ENCODE data around the gene CHPF2. TPM values are rescaled to one million over a fixed set of nuclear protein-coding genes. Genes with fewer than 3 reads are reported as not detected.

The CHPF2 gene
- total RNA-seq, 2 experiments from 2014 or later, result 46.1 to 46.8 TPM

DNA sequence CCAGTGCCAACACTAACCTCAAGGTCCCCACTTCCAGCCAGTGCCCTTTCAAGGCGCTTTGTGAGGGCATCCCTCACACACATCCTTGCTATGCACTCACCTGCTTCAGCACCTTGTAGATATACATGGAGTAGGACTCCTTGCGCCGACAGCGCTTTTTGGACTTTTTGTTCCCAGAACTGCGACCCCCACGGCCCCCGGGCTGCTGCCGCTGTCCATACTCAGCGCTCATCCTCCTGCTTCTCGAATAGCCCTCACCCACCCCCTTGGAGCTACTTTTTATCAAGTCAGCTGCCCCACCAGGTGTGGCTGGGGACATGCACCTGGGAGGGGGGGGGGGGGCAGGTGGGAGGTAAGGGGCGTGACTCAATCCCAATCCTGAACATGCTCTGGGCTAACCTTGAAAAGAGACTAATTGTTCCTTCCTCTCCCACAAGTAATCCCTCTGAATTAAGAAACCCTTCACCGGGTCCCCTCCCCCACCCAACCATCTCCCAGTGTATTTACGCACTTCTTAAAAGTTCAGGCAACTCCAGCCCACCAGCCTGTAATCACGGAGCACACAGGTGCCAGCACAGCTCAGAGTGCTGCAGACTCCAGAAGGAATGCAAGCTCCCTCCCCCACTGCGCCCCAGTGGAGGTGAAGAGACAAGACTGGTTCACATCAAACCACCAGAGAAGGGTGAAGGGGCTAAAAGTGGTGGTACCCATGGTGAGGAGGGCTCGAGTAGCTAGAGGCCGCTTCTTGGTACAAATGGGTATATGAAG lies 22.0 kb upstream of the CHPF2 start, which contains the start of gene H2BK1:
H2BK1 (minus strand) TSS at position 402 of the 768 bp plus-strand sequence; CDS start at position 232, 170 bp downstream.
- H3K27me3 Mint-ChIP-seq, result peaks cover 3% of the 10 kb centered on the region
- CTCF ChIA-PET, result no interaction called here
- no peak within 1 kb of the TSS for H3K27ac Mint-ChIP-seq
- ATAC-seq, result no peak
- H3K4me1 Mint-ChIP-seq, result peaks cover 24% of the 10 kb centered on the region
- no peak for DNase-seq
- H3K36me3 Mint-ChIP-seq, result peaks cover 12% of the 10 kb centered on the region
- H3K4me3 Mint-ChIP-seq, result no peak within 1 kb of the TSS
- H3K9me3 Mint-ChIP-seq (ENCODE audit: low read depth), result no peaks in the 10 kb centered on the region

DNA sequence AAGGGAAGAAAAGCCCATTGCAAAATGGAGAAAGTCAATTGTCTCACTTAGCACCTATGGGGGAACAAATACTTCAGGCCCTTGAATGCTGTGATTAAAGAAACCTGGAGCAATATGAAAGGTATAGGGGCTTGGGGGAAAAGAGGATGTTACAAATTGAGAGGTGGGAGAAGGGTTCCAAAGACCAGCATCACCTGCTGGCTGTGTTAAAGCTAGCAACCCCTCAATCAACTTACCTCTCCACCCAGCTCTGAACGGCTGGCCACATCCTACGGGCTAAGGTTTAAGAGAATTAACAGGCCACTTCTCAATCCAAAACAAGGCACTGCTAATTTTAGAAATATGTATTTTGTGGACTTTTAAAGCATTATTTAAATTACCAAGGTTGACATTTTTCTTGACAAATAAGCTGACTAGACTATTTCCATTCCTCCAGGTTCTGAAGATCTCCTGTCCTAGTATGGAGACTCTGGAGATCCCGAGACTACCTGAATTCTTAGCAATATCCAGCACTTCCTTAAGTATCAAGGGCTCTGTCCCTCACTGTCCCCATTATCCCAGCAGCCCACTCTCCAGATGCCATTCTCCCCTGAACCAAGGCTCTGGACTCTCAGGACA lies 21.0 kb upstream of the CHPF2 start:
- H3K9me3 Mint-ChIP-seq (ENCODE audit: low read depth), result no peaks in the 10 kb centered on the region
- peaks cover 17% of the 10 kb centered on the region for H3K36me3 Mint-ChIP-seq
- peaks cover 20% of the 10 kb centered on the region for H3K4me1 Mint-ChIP-seq
- CTCF ChIA-PET, result interaction anchor here (1.5 kb wide), 1 partner anchor 32 kb away, joined by 5 read pairs; no protein-coding TSS in a partner anchor
- peaks cover 3% of the 10 kb centered on the region for H3K27me3 Mint-ChIP-seq
- ATAC-seq (no peak), DNase-seq (no peak)
- H3K4me3 Mint-ChIP-seq, result no peak overlapping the region
- H3K27ac Mint-ChIP-seq, result no peak overlapping the region

DNA sequence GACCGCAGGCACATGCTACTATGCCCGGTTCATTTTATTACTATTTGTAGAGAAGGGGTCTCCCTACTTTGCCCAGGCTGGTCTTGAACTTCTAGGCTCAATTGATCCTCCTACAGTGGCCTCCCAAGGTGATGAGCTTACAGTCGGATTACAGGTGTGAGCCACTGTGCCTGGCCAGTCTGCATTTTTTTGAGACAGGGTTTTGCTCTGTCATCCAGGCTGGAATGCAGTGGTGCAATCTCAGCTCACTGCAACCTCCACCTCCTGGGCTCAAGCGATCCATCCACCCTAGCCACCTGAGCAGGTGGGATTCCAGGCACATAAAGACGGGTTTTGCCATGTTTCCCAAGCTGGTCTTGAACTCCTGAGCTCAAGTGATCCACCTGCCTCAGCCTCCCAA lies 19.7 kb upstream of the CHPF2 start:
- peaks cover 8% of the 10 kb centered on the region for H3K4me1 Mint-ChIP-seq
- no peak overlapping the region for H3K4me3 Mint-ChIP-seq
- CTCF ChIA-PET, result interaction anchor here (1.5 kb wide), 1 partner anchor 31 kb away, joined by 5 read pairs; no protein-coding TSS in a partner anchor
- no peaks in the 10 kb centered on the region for H3K9me3 Mint-ChIP-seq (ENCODE audit: low read depth)
- ATAC-seq (no peak), DNase-seq (no peak)
- no peaks in the 10 kb centered on the region for H3K27me3 Mint-ChIP-seq
- peaks cover 18% of the 10 kb centered on the region for H3K36me3 Mint-ChIP-seq
- H3K27ac Mint-ChIP-seq, result no peak overlapping the region

DNA sequence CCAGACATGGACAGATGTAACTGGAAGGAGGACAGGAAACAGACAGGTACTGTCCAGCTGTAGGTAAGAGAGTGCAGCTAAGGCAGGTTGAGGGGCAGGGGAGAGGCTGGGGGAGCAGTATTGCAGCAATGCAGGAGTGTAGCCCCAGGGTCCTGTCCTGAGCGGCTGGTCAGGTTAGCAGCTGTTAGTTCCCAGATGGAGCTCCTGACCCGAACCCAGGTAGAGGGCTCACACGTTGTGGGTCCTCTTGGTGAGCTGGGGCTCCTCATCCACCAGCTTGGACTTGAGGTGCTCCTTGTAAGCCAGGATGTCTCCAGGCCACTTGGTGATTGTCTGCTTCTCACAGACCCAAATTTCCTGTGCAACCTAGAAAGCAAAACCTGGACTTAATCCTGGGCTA lies 18.5 kb upstream of the CHPF2 start:
- H3K27me3 Mint-ChIP-seq, result no peaks in the 10 kb centered on the region
- CTCF ChIA-PET, result no interaction called here
- no peaks in the 10 kb centered on the region for H3K4me1 Mint-ChIP-seq
- H3K27ac Mint-ChIP-seq, result no peak overlapping the region
- H3K36me3 Mint-ChIP-seq, result peaks cover 27% of the 10 kb centered on the region
- no peak overlapping the region for H3K4me3 Mint-ChIP-seq
- H3K9me3 Mint-ChIP-seq (ENCODE audit: low read depth), result no peaks in the 10 kb centered on the region
- DNase-seq (no peak), ATAC-seq (no peak)

DNA sequence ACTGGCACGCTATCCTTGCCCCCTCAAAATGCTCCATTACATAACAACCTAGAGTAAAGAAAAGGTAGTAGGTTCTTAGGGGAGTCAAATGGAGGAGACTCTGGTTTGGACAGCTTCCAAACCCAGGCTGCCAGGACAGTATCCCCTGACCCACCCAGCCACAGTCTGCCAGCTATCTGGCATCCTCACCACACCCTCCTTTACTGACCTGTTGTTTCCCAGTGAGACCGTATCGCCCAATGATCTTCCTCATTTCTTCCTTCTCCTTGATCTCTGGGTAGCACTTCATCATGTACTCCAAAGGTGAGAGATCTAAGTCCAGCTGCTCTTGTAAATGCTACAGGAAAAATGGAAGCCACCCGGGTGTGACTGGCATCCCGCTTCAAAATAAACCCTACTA lies 16.9 kb upstream of the CHPF2 start:
- Mint-ChIP-seq H3K4me1 (no peaks in the 10 kb centered on the region), H3K36me3 (peaks cover 34% of the 10 kb centered on the region), H3K9me3 (ENCODE audit: low read depth) (no peaks in the 10 kb centered on the region), H3K4me3 (no peak overlapping the region), H3K27me3 (no peaks in the 10 kb centered on the region), H3K27ac (no peak overlapping the region)
- CTCF ChIA-PET, result interaction anchor here (1.4 kb wide), 1 partner anchor 47 kb away, joined by 3 read pairs; no protein-coding TSS in a partner anchor
- no peak for DNase-seq
- no peak for ATAC-seq

DNA sequence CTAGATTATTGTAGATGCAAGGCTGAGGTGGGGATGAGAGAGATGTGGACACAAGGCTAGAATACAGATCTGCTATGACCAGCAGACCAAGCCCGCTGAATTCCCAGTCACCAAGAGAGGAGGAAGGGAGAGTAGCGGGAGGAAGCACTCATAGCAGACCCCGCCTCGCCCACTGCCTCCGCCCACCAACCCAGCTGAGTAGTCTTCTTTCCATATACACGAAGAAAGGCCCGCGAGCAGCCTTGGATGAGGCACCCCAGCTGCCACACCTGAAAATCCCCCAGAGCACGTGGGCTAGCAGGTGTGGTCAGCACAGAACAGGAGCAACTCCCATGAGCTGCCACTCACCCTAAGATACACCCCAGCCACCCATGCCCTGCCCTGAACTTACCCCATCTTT lies 14.1 kb upstream of the CHPF2 start:
- no peaks in the 10 kb centered on the region for H3K4me1 Mint-ChIP-seq
- H3K9me3 Mint-ChIP-seq (ENCODE audit: low read depth), result no peaks in the 10 kb centered on the region
- H3K27ac Mint-ChIP-seq, result no peak overlapping the region
- DNase-seq, result no peak
- ATAC-seq, result no peak
- peaks cover 38% of the 10 kb centered on the region for H3K36me3 Mint-ChIP-seq
- CTCF ChIA-PET, result interaction anchor here (1.9 kb wide), 1 partner anchor 26 kb away, joined by 4 read pairs; no protein-coding TSS in a partner anchor
- H3K4me3 Mint-ChIP-seq, result no peak overlapping the region
- no peaks in the 10 kb centered on the region for H3K27me3 Mint-ChIP-seq

DNA sequence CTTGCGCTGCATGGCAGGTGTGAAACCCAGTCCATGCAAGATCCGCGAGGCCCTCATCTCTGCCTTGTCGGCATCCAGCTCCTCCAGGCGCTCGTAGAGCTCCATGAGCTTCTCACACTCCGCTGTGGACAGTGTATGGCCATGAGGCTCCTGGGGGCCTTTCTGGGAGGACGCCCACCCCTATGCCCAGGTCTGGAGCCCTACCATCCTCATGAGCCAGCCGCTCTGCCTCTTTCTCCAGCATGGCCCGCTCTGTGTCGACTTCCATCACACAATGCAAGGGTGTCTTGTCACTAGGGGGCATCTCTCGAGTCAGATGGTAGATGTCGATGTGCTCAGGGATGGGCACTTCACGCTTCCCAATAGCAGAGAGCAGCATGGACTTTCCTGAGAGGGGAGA lies 8.6 kb upstream of the CHPF2 start:
- H3K4me3 Mint-ChIP-seq, result no peak overlapping the region
- DNase-seq (no peak), ATAC-seq (no peak)
- CTCF ChIA-PET, result interaction anchor here (0.6 to 6.2 kb wide), 3 partner anchors 13 to 209 kb away, joined by 3 to 47 read pairs (median 3); no protein-coding TSS in a partner anchor
- peaks cover 28% of the 10 kb centered on the region for H3K4me1 Mint-ChIP-seq
- H3K27ac Mint-ChIP-seq, result no peak overlapping the region
- peaks cover 31% of the 10 kb centered on the region for H3K36me3 Mint-ChIP-seq
- no peaks in the 10 kb centered on the region for H3K9me3 Mint-ChIP-seq (ENCODE audit: low read depth)
- no peaks in the 10 kb centered on the region for H3K27me3 Mint-ChIP-seq

DNA sequence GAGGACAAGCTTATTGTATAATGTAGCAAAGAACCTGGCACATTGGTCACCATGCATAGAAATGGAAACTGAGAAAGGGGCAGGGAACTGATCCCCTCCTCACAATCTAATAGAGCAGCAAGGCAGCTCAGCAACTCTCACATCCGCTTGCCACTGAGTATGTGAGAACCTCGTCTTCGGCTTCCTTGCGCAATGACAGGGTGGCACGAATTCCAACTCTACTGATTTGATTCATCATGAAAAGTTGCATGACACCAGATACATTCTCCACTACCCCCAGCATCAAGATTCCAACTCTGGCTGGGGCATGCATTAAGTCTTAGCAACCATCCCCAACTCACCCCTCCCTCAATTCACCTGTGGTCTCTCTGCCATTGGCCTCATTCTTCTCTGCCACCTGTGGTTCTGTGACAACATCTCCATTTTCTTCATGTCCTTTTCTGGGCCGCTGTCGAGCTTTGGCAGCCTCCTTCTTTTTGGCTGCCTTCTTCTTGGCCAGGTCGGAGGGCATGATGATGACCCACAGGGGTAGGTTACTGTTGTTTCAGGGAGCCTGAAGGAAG lies 6.3 kb upstream of the CHPF2 start:
- CTCF ChIA-PET, result interaction anchor here (1.2 to 6.2 kb wide), 5 partner anchors 18 to 102 kb away, joined by 3 to 47 read pairs (median 4); partner anchors contain the start of gene GBX1
- DNase-seq (no peak), ATAC-seq (no peak)
- H3K27me3 Mint-ChIP-seq, result no peaks in the 10 kb centered on the region
- peaks cover 28% of the 10 kb centered on the region for H3K4me1 Mint-ChIP-seq
- H3K9me3 Mint-ChIP-seq (ENCODE audit: low read depth), result no peaks in the 10 kb centered on the region
- peaks cover 22% of the 10 kb centered on the region for H3K36me3 Mint-ChIP-seq
- H3K27ac Mint-ChIP-seq, result peak overlapping the region; percentile 92
- H3K4me3 Mint-ChIP-seq, result peak overlapping the region; percentile 98

DNA sequence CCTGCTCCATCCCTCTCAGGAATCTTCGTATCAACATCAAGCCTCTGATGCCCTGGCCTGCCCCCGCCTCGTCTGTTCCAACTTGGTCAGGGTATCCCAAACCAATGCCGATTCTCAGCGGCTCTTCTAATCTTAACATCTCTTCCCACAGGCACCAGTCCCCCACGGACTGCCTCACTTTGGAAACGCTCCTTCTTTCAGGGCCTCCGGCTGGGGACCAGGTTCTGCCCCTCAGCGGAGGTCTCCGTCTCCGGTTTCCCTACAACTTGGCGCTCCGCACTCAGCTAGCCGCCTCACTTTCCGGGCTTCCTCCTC lies 5.8 kb upstream of the CHPF2 start:
- Mint-ChIP-seq H3K27me3 (no peaks in the 10 kb centered on the region), H3K36me3 (peaks cover 21% of the 10 kb centered on the region), H3K9me3 (ENCODE audit: low read depth) (no peaks in the 10 kb centered on the region), H3K4me1 (peaks cover 32% of the 10 kb centered on the region), H3K4me3 (peak overlapping the region; percentile 98), H3K27ac (peak overlapping the region; percentile 92)
- no peak for DNase-seq
- CTCF ChIA-PET, result interaction anchor here (1.0 to 6.2 kb wide), 9 partner anchors 17 to 102 kb away, joined by 3 to 47 read pairs (median 4); partner anchors contain the start of gene GBX1
- ATAC-seq, result no peak

DNA sequence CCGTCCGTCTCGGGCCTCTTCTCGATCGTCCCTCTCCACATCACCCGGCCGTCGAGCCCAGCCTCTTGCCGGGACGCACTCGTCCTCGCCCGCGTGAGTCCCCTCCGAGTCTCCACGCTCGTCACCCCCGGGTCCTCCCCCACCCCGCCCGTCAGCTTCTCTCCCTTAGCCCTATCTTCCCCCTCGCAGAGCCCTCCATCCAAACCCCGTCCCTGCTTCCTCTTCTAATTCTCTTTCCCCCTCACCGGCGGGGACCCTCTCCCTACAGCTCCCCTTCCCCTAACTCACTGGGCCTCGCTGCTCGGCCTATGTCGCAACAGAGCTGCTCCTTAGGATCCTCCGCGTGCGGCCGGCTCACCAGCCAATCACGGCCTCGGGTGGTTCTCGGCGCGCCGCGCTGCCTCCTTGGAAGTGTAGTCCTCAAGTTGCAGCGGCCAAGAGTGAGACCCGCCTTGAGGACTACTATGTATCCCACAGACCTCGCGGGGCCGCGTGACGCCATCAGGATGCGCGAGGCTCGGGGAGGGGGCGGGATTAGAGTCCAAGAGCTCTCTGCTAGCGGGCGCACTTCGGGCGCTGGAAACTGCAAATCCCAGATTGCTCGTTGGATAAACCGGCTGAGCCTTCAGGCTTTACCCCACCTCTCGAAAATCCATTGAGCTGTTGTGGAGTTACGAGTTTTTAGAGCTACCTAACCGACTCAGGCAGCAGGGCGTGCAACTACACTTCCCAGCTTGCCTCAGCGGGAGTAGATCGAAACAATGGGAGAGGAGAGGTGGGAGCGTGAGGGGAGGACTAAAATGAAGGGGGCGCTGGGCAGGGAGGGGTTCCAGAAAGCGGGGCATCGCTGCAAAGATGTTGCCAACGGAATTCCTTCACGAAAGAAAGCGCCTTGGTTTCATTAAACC lies 5.2 kb upstream of the CHPF2 start, which contains the start of gene ABCF2:
ABCF2 (minus strand) TSS at position 331 of the 908 bp plus-strand sequence. CDS start 747 bp downstream, outside the sequence.
- Mint-ChIP-seq H3K36me3 (peaks cover 19% of the 10 kb centered on the region), H3K4me3 (peak within 1 kb of the TSS; percentile 98), H3K4me1 (peaks cover 38% of the 10 kb centered on the region), H3K27me3 (no peaks in the 10 kb centered on the region), H3K9me3 (ENCODE audit: low read depth) (no peaks in the 10 kb centered on the region), H3K27ac (peak within 1 kb of the TSS; percentile 92)
- DNase-seq (peak; percentile 99), ATAC-seq (peak; percentile 99)
- CTCF ChIA-PET, result interaction anchor here (0.7 to 6.2 kb wide), 16 partner anchors 17 to 199 kb away, joined by 3 to 47 read pairs (median 4); partner anchors contain the start of genes ABCB8 and GBX1

DNA sequence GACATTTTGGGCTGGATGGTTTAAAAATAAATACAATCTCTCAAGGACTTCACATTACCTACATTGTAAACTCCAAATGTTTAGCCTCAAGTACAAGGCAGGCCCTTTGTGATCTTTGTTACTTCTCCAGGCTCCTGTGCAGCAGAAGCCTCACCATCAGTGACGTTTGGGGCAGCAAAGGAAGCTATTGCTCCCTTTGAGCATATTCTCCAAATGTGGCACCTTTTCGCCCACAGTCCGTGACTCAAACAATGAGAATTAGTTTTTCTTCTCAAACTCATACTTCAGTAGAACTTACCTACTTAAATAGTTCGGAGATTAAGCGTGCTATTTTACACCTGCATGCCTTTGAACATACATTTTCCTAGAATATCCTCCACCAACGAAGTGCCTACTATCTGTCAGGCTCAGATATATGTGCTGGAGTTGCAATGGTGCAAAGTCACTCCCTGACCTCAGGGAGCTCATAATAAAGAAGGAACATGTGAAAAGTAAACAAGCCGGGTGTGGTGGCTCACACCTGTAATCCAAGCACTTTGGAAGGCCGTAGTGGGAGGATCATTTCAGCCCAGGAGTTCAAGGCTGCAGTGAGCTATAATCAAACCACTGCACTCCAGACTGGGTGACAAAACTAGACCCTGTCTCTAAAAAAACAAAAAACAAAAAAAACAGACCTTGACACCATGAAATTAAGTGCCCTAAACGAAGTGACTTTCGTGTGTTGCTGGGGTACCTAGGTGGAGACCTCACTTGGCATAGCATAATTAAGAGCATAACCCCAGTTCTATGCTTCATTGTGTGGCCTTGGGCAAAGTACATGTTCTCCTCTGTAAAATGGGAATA lies 4.0 kb upstream of the CHPF2 start:
- Mint-ChIP-seq H3K4me3 (peak overlapping the region; percentile 98), H3K27ac (peak overlapping the region; percentile 92), H3K4me1 (peaks cover 39% of the 10 kb centered on the region), H3K36me3 (peaks cover 17% of the 10 kb centered on the region), H3K27me3 (no peaks in the 10 kb centered on the region), H3K9me3 (ENCODE audit: low read depth) (no peaks in the 10 kb centered on the region)
- CTCF ChIA-PET, result interaction anchor here (0.7 to 6.2 kb wide), 7 partner anchors 16 to 200 kb away, joined by 3 to 47 read pairs (median 4); partner anchors contain the start of genes ABCB8 and GBX1
- no peak for ATAC-seq
- DNase-seq, result no peak

DNA sequence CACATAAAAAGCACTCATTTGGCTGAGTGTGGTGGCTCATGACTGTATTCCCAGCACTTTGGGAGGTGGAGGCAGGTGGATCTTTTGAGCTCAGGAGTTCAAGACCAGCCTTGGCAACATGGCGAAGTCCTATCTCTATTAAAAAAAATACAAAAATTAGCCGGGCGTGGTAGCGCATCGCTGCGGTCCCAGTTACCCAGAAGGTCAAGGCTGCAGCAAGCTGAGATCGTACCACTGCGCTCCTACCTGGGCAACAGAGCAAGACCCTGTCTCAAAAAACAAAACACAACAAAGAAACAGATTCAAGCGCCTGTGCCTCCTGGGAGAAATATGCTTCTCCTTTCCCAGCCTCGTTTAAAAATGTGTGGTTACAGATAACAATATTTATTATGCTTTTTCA lies 3.0 kb upstream of the CHPF2 start:
- no peak overlapping the region for H3K27ac Mint-ChIP-seq
- DNase-seq (no peak), ATAC-seq (no peak)
- H3K36me3 Mint-ChIP-seq, result peaks cover 14% of the 10 kb centered on the region
- H3K27me3 Mint-ChIP-seq, result no peaks in the 10 kb centered on the region
- no peak overlapping the region for H3K4me3 Mint-ChIP-seq
- H3K4me1 Mint-ChIP-seq, result peaks cover 48% of the 10 kb centered on the region
- CTCF ChIA-PET, result interaction anchor here (2.9 kb wide), 1 partner anchor 17 kb away, joined by 8 read pairs; no protein-coding TSS in a partner anchor
- H3K9me3 Mint-ChIP-seq (ENCODE audit: low read depth), result no peaks in the 10 kb centered on the region
